Liver (tissue), 3 donors: Measurements from ENCODE around the gene COL15A1.

Experiments used
- ATF3 ChIP-seq: IDR thresholded peaks from 2 replicates; pipeline ENCODE4 v1.6.1; 2016; ENCODE audit warnings: antibody characterized with exemption
- CTCF ChIP-seq: fragments of 150-350 bp; IDR thresholded peaks from 2 replicates; pipeline ENCODE4 v1.5.1; 2017; ENCODE audit warnings: improper control_type of control experiment, low read depth, low read length; ENCODE audit not compliant: missing input control
- EGR1 ChIP-seq, 2 donors: IDR thresholded peaks; 2 replicates each; pipeline ENCODE4 v1.6.1; 2016 to 2018; ENCODE audit warnings: antibody characterized with exemption in 2 of 2, low read depth in 2 of 2
- FOXA1 ChIP-seq: IDR thresholded peaks from 2 replicates; pipeline ENCODE4 v1.6.1; 2016; ENCODE audit warnings: antibody characterized with exemption
- HNF4A ChIP-seq, 2 donors: conservative IDR thresholded peaks; 2 replicates each; pipeline ENCODE4 v1.6.1; 2016; ENCODE audit warnings: antibody characterized with exemption in 2 of 2, mild to moderate bottlenecking in 2 of 2
- MAX ChIP-seq: IDR thresholded peaks from 2 replicates; pipeline ENCODE4 v1.6.1; 2016; ENCODE audit warnings: antibody characterized with exemption
- NR2F2 ChIP-seq: IDR thresholded peaks from 2 replicates; pipeline ENCODE4 v1.6.1; 2016; ENCODE audit warnings: antibody characterized with exemption
- REST ChIP-seq: IDR thresholded peaks from 2 replicates; pipeline ENCODE4 v1.6.1; 2016; ENCODE audit warnings: antibody characterized with exemption, mild to moderate bottlenecking
- SP1 ChIP-seq: IDR thresholded peaks from 2 replicates; pipeline ENCODE4 v1.6.1; 2018; ENCODE audit warnings: antibody characterized with exemption, mild to moderate bottlenecking
- TAF1 ChIP-seq: conservative IDR thresholded peaks from 2 replicates; pipeline ENCODE4 v1.6.1; 2016; ENCODE audit warnings: antibody characterized with exemption, mild to moderate bottlenecking
- YY1 ChIP-seq: IDR thresholded peaks from 2 replicates; pipeline ENCODE4 v1.6.1; 2016; ENCODE audit warnings: antibody characterized with exemption, mild to moderate bottlenecking
- ZBTB33 ChIP-seq: IDR thresholded peaks from 2 replicates; pipeline ENCODE4 v1.6.1; 2016; ENCODE audit warnings: antibody characterized with exemption
- donor health status: healthy.
- donor health status: healthy.

- TF ChIP-seq CTCF (no peak), FOXA1 (no peak), EGR1 (IDR thresholded peaks at IDR 0.05; ENCODE audit: low read depth in 2 of 2) (no peak), REST (no peak), ATF3 (no peak), MAX (no peak), HNF4A (conservative IDR thresholded peaks at IDR 0.05) (no peak), TAF1 (no peak), SP1 (no peak), ZBTB33 (no peak), YY1 (no peak), NR2F2 (no peak)
These were observed 33.6 kb downstream of the COL15A1 start for GRCh38 chr9:98977246-98977714.
